Glutamatergic neuron (in vitro differentiated cells): ENCODE measurements around the gene RAPH1. TPM values are rescaled to one million over a fixed set of nuclear protein-coding genes. Genes with fewer than 3 reads are reported as not detected.
"Not testable (repeated sequence)": the region's sequence is repeated elsewhere in the genome, so short reads cannot be mapped to it uniquely, and the experiment has no call there.

Source experiments
- DNase-seq: peaks from one replicate; pipeline ENCODE4 v3.0.0; 2022
- H3K27ac Mint-ChIP-seq: one replicate; pipeline ENCODE4 v1.8.0; 2020; ENCODE audit warnings: mild to moderate bottlenecking, mixed read lengths, inconsistent platforms; ENCODE audit not compliant: unreplicated experiment
- H3K27me3 Mint-ChIP-seq: one replicate; pipeline ENCODE4 v1.8.0; 2020; ENCODE audit warnings: mild to moderate bottlenecking, moderate library complexity, mixed read lengths, inconsistent platforms; ENCODE audit not compliant: unreplicated experiment
- H3K36me3 Mint-ChIP-seq: one replicate; pipeline ENCODE4 v1.8.0; 2020; ENCODE audit warnings: mild to moderate bottlenecking, mixed read lengths, inconsistent platforms; ENCODE audit not compliant: unreplicated experiment
- H3K4me1 Mint-ChIP-seq: one replicate; pipeline ENCODE4 v1.8.0; 2020; ENCODE audit warnings: mild to moderate bottlenecking, low read depth, mixed read lengths, inconsistent platforms; ENCODE audit not compliant: unreplicated experiment
- H3K4me3 Mint-ChIP-seq: one replicate; pipeline ENCODE4 v1.8.0; 2020; ENCODE audit warnings: mild to moderate bottlenecking, mixed read lengths, inconsistent platforms; ENCODE audit not compliant: unreplicated experiment
- H3K9me3 Mint-ChIP-seq: one replicate; pipeline ENCODE4 v1.8.0; 2020; ENCODE audit warnings: mild to moderate bottlenecking, moderate library complexity, mixed read lengths, inconsistent platforms; ENCODE audit not compliant: unreplicated experiment
- CTCF ChIP-seq: fragments of 200-600 bp; sonication (generic); IDR thresholded peaks from one replicate; pipeline ENCODE4 v1.5.0; 2021; ENCODE audit not compliant: partially characterized antibody, unreplicated experiment
- total RNA-seq: library from RNA; stranded (reverse); fragmentation: NEBNext Ultra II Directional; extraction: Animal tissue kit (Norgen Biotek cat#: 25700); gene quantifications from one replicate; pipeline ENCODE4 v1.2.1, GENCODE V29; 2021; ENCODE audit not compliant: unreplicated experiment

Gene RAPH1
- total RNA-seq, 1 donor from 2014 or later = 56.9 TPM

- no peak for DNase-seq
- H3K36me3 Mint-ChIP-seq = no peaks in the 10 kb centered on the region
- H3K9me3 Mint-ChIP-seq = no peaks in the 10 kb centered on the region
- H3K27ac Mint-ChIP-seq = no peak overlapping the region
- peaks cover 4% of the 10 kb centered on the region for H3K4me1 Mint-ChIP-seq
- H3K27me3 Mint-ChIP-seq = no peaks in the 10 kb centered on the region
- H3K4me3 Mint-ChIP-seq = no peak overlapping the region
- TF ChIP-seq CTCF = no peak
Observed at GRCh38 chr2:203548887-203549286, 13.8 kb upstream of the RAPH1 start.

- no peaks in the 10 kb centered on the region for H3K36me3 Mint-ChIP-seq
- H3K4me1 Mint-ChIP-seq = no peaks in the 10 kb centered on the region
- no peak for TF ChIP-seq CTCF
- H3K27me3 Mint-ChIP-seq = no peaks in the 10 kb centered on the region
- no peak overlapping the region for H3K4me3 Mint-ChIP-seq
- no peak overlapping the region for H3K27ac Mint-ChIP-seq
- no peak for DNase-seq
- no peaks in the 10 kb centered on the region for H3K9me3 Mint-ChIP-seq
Observed at GRCh38 chr2:203547356-203547755, 12.3 kb upstream of the RAPH1 start.

- H3K36me3 Mint-ChIP-seq = no peaks in the 10 kb centered on the region
- H3K9me3 Mint-ChIP-seq = no peaks in the 10 kb centered on the region
- no peak overlapping the region for H3K27ac Mint-ChIP-seq
- TF ChIP-seq CTCF = no peak
- no peaks in the 10 kb centered on the region for H3K4me1 Mint-ChIP-seq
- no peaks in the 10 kb centered on the region for H3K27me3 Mint-ChIP-seq
- DNase-seq = no peak
- H3K4me3 Mint-ChIP-seq = no peak overlapping the region
Observed at GRCh38 chr2:203544402-203544801, 9.3 kb upstream of the RAPH1 start.

GRCh38 chr2:203543898-203544328 lies 8.8 kb upstream of the RAPH1 start:
- DNase-seq = no peak
- no peak for TF ChIP-seq CTCF
- Mint-ChIP-seq H3K9me3 (no peaks in the 10 kb centered on the region), H3K4me3 (no peak overlapping the region), H3K27me3 (no peaks in the 10 kb centered on the region), H3K27ac (no peak overlapping the region), H3K4me1 (no peaks in the 10 kb centered on the region), H3K36me3 (peaks cover 2% of the 10 kb centered on the region)

- not testable (repeated sequence) for H3K4me1 Mint-ChIP-seq, H3K9me3 Mint-ChIP-seq, H3K4me3 Mint-ChIP-seq, H3K27me3 Mint-ChIP-seq, DNase-seq, H3K27ac Mint-ChIP-seq
- peaks cover 14% of the 10 kb centered on the region for H3K36me3 Mint-ChIP-seq
Observed at GRCh38 chr2:203540598-203540997, 5.5 kb upstream of the RAPH1 start.

GRCh38 chr2:203538237-203538636 lies 3.1 kb upstream of the RAPH1 start:
- DNase-seq, H3K27ac Mint-ChIP-seq, H3K4me1 Mint-ChIP-seq, H3K9me3 Mint-ChIP-seq, H3K27me3 Mint-ChIP-seq, H3K4me3 Mint-ChIP-seq: not testable (repeated sequence)
- H3K36me3 Mint-ChIP-seq = peaks cover 14% of the 10 kb centered on the region

GRCh38 chr2:203536586-203536951 lies 1.5 kb upstream of the RAPH1 start:
- Mint-ChIP-seq H3K36me3 (peaks cover 14% of the 10 kb centered on the region), H3K4me1 (peaks cover 11% of the 10 kb centered on the region), H3K27ac (peak overlapping the region; percentile 15)

More at GRCh38 chr2:203536586-203536951, 1.5 kb upstream of the RAPH1 start:
- H3K9me3 Mint-ChIP-seq, DNase-seq, H3K27me3 Mint-ChIP-seq: not testable (repeated sequence)
- peak overlapping the region; percentile 89 for H3K4me3 Mint-ChIP-seq
